SKM-1 (cell line): ENCODE measurements around the gene DOK3.

Experiments
- DNase-seq: peaks from one replicate; lab custom pipeline; 2025; ENCODE audit not compliant: unreplicated experiment; lab: John Stamatoyannopoulos, UW

DOK3 gene

GRCh38 chr5:177452688-177453638, 56.7 kb downstream of the DOK3 start:
- DNase-seq, result no peak
